ENCODE results near the gene NBPF20.
A peak's percentile ranks its signal among the peaks of the same experiment; 100 is the strongest.
"Not testable (repeated sequence)": the region's sequence is repeated elsewhere in the genome, so short reads cannot be mapped to it uniquely, and the experiment has no call there.

Gene NBPF20

DNA sequence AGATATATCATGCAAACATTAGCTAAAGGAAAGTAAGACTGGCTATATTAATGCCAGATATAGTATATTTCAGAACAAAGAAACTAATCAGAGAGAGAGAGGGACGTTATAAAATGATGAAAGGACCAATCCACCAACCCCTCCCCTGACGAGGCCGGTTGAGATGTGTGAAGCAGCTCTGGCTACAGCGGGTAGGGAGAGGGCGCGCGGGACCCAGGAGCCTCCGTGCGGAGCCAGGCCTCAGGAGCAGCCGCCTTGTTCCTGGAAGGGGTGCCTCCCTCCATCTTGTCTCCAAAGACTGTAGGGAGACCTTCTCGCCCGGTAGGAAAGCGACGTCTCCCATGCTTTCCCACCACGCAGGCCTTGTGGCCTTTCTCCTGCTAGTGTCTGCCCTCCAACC is 5.4 kb upstream of the NBPF20 start:
- DNase-seq (ENCODE audit: low read depth), result not testable (repeated sequence)

DNA sequence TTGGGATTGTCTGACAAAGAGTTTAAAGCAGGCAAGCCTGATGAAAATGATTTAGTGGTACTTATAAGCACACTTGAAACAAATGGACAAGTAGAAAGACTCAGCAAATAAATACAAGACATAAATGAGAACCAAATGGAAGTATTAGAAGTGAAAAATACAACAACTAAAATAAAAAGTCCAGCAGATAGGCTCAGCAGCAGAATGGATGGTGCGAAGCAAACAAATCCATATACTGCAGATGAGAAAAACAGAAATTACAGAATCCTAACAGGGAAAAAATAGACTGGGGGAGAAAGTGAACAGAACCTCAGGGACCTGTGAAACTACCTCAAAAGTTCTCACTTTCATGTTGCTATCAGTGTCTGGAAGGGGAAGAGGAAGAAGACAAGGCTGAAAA is 3.9 kb upstream of the NBPF20 start:
- not testable (repeated sequence) for DNase-seq (ENCODE audit: low read depth)

DNA sequence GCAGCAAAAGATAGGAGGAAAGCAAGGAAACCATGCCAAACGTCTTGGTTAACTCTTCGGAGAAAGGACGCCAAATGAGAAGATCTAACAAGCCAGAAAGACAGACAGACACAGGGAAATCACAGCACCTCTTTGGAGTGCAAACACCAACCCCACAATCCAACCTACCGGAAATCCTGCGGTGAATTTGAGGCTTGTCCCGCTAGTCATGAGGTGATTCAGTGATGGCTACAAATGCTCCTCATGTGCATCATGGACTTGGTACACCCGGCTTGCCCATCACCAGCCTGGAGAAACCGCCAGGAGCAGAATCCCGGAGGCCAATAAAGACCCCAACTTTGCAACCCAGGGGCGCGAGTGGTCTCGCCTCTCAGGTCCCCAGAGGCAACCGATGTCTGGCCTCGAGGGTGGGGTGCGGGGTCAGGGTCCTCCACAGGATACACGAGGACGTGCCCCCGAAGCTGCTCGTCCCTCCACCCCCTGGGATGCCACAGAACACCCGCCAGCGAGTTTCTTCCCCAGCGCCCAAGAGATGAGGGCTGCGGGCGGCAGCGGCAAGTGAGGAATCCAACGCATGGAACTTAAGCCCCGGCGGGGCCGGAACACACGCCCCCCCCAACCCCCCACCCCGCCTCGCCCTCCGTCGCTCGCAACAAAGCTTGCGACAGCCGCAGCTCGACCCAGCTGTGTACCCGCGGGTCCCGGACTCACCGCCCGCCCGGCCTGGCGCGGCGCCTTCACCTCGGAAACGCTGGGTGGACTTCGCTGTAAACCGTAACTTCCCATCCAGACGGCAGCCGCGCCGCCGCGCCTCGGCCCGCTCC is 579 bp downstream of the NBPF20 start:
- DNase-seq (ENCODE audit: low read depth), result peak; percentile 11

DNA sequence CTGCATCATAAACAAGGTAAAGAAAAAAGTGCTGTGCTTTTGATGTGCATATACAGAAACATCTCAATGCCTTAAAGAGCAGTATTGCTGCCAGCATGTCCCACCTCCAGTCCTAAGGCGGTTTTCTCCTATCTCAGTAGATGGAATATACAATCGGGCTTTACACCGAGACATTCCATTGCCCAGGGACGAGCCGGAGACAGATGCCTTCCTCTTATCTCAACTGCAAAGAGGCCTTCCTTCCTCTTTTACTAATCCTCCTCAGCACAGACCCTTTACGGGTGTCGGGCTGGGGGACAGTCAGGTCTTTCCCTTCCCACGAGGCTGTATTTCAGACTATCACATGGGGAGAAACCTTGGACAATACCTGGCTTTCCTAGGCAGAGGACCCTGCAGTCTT is 10.3 kb downstream of the NBPF20 start:
- DNase-seq (ENCODE audit: low read depth), result not testable (repeated sequence)

DNA sequence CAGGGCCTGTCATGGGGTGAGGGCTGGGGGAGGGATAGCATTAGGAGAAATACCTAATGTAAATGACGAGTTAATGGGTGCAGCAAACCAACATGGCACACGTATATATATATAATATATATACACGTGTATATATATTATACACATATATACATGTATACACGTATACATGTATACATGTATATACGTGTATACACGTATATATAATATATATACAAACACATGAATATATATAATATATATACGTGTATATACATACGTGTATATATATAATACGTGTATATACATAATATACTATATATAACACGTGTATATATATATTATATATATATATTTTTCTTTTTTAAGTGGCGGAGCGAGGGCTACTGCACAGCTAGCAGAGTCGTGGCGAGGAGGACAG is 18.1 kb downstream of the NBPF20 start:
- DNase-seq (ENCODE audit: low read depth), result not testable (repeated sequence)

DNA sequence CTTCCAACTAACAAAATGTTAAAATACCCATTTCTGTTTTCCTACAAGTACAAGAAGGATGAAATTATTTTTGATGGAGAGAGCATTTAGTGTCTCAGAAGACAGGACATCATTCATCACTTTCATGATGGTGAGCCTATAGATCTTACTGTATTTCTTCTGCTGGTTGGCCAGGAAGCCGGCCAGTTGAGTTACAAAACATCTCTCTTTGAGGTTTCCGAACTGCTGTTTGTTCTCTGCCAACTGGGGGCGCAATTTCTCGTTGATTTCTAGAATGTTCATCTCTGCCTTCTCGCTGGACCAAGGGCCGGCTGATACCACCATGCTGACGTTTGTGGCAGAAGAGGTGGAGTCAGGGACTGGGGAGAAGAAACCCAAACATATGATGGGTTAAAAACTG is 20.5 kb downstream of the NBPF20 start:
- DNase-seq (ENCODE audit: low read depth), result not testable (repeated sequence)

DNA sequence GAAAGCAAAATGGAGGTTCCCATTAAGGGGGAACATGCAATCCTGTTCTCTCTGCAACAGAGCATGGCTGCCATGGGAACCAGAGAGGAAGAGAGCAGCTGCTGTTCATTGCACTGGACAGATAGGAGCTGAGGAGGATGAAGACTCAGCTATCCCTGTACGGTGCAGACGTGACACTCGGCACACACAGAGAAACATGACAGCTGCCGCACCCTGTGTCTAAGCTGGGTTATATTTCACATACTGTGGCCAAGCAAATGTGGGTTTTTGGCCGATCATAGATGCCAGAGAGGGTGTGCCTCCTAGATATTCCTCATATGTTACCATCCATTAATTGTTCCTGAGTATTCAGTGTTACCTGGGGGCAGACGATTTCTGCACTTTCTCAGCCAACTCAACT is 24.7 kb downstream of the NBPF20 start:
- DNase-seq (ENCODE audit: low read depth), result not testable (repeated sequence)

All from stimulated activated CD8-positive, alpha-beta memory T cell treated with anti-CD3 and anti-CD28 coated beads, Interleukin-12 subunit alpha, Interleukin-12 subunit beta, amount 100 ng/mL, for 1 hour (primary cell).